ENCODE measurements around the gene NDUFA8.

Gene NDUFA8

DNA sequence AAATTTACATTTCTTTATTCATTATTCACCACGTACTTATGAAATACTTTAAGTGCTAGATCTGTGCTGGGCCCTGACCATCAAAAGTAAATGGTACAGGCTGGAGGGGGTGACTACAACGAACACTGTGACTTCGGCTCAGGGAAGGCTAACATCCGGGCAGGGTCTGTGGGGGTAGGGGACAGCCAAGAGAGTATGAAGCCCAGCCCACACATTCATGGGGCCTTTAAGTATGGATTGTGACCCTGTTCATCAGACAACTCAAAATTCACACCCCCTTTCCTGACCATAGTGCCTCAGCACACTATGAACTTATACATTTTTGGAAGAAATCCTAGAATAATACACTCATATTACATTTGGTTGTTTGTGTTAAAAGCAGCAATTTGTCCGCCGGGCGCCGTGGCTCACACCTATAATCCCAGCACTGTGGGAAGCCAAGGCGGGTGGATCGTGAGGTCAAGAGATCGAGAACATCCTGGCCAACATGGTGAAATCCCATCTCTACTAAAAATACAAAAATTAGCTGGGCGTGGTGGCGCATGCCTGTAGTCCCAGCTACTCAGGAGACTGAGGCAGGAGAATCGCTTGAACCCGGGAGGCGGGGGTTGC, 33.4 kb upstream of the NDUFA8 start:
- DNase-seq = no peak
- no peak overlapping the region for H3K4me3 ChIP-seq (ENCODE audit: control insufficient read depth in 1 of 7, extremely low read depth in 1 of 7, insufficient read depth in 4 of 7, low read depth in 2 of 7, low read length in 6 of 7)
- H3K27ac ChIP-seq (ENCODE audit: insufficient read depth in 1 of 2, low read depth in 1 of 2, low read length in 2 of 2, poor library complexity in 1 of 2, severe bottlenecking in 2 of 2) = no peak overlapping the region
- H3K4me1 ChIP-seq (ENCODE audit: control extremely low read depth in 1 of 4, control insufficient read depth in 4 of 4, insufficient read depth in 4 of 4, low read length in 3 of 4) = no peaks in the 10 kb centered on the region
- no peaks in the 10 kb centered on the region for H3K36me3 ChIP-seq (ENCODE audit: control insufficient read depth in 4 of 4, insufficient read depth in 4 of 4, low read length in 3 of 4)
- no peaks in the 10 kb centered on the region for H3K9me3 ChIP-seq (ENCODE audit: control extremely low read depth in 1 of 5, control insufficient read depth in 4 of 5, insufficient read depth in 2 of 5, low read depth in 1 of 5, low read length in 4 of 5)
- POLR2A ChIA-PET = no interaction called here
- WGBS (ENCODE audit: insufficient coverage) = 100% methylated on average over 7 of the region's 16 CpGs
- CTCF ChIA-PET = interaction anchor here (1.7 to 2.5 kb wide), 2 partner anchors 8 to 68 kb away, joined by 4 to 7 read pairs; no protein-coding TSS in a partner anchor
- no peaks in the 10 kb centered on the region for H3K27me3 ChIP-seq (replicated peaks in 2 of 5; ENCODE audit: control insufficient read depth in 4 of 5, insufficient read depth in 5 of 5, low read length in 4 of 5)

DNA sequence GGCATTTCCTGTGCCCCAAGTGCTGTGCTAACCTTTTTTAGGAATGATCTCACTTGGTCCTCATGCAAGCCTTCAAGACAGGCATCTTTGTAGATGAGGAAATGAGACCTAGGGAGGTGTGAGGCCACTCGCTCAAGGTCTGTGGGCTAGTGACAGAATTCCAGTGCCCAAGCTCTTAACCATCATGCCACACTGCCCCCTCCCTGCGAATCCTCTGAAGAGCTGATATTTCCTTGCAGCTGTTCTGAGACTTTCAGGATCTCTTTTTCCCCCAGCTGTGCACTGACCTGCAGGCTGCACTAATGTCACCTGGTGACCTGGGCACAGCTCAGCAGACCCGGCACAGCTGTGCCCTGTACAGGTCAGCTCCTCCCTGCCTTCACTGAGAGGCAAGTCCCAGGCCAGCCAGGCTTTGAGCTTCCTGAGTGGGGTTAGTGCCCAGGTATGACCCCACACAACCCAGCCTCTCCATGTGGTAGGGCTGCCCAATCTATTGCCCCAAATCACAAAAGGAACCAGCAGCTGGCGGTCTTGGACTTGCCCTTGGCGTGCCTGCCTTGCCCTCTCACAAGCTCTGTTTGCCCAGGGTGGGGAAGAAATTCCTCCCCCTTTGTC, 32.8 kb upstream of the NDUFA8 start:
- Histone ChIP-seq H3K36me3 (ENCODE audit: control insufficient read depth in 4 of 4, insufficient read depth in 4 of 4, low read length in 3 of 4) (no peaks in the 10 kb centered on the region), H3K27me3 (replicated peaks in 2 of 5; ENCODE audit: control insufficient read depth in 4 of 5, insufficient read depth in 5 of 5, low read length in 4 of 5) (no peaks in the 10 kb centered on the region), H3K4me1 (ENCODE audit: control extremely low read depth in 1 of 4, control insufficient read depth in 4 of 4, insufficient read depth in 4 of 4, low read length in 3 of 4) (no peaks in the 10 kb centered on the region), H3K27ac (ENCODE audit: insufficient read depth in 1 of 2, low read depth in 1 of 2, low read length in 2 of 2, poor library complexity in 1 of 2, severe bottlenecking in 2 of 2) (no peak overlapping the region), H3K4me3 (ENCODE audit: control insufficient read depth in 1 of 7, extremely low read depth in 1 of 7, insufficient read depth in 4 of 7, low read depth in 2 of 7, low read length in 6 of 7) (no peak overlapping the region), H3K9me3 (ENCODE audit: control extremely low read depth in 1 of 5, control insufficient read depth in 4 of 5, insufficient read depth in 2 of 5, low read depth in 1 of 5, low read length in 4 of 5) (no peaks in the 10 kb centered on the region)
- POLR2A ChIA-PET = no interaction called here
- 96% methylated on average over 5 of the region's 5 CpGs for WGBS (ENCODE audit: insufficient coverage)
- no peak for DNase-seq
- CTCF ChIA-PET = interaction anchor here (1.4 to 2.5 kb wide), 3 partner anchors 9 to 68 kb away, joined by 3 to 7 read pairs (median 4); no protein-coding TSS in a partner anchor

DNA sequence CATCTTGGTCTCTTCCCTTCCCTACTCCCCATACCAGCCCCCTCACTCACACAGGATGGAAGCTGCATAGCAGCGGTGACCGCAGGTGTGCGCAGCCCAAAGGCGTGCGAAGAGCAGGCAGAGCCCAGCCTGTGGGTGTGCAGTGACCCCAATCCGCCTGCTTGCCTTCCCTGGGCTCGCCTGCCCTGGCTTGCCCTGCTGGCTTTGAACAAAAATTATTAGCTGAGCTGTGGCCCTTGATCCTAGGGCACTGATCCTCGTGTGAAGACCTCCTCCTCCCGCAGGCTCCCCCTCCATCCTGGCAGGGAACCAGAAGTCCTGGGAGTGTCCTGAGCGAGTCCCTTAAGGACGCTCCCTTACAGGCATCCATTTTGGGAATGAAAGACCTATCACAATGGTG, 32.0 kb upstream of the NDUFA8 start:
- 99% methylated on average over 11 of the region's 11 CpGs for WGBS (ENCODE audit: insufficient coverage)
- H3K9me3 ChIP-seq (ENCODE audit: control extremely low read depth in 1 of 5, control insufficient read depth in 4 of 5, insufficient read depth in 2 of 5, low read depth in 1 of 5, low read length in 4 of 5) = no peaks in the 10 kb centered on the region
- no peak overlapping the region for H3K4me3 ChIP-seq (ENCODE audit: control insufficient read depth in 1 of 7, extremely low read depth in 1 of 7, insufficient read depth in 4 of 7, low read depth in 2 of 7, low read length in 6 of 7)
- POLR2A ChIA-PET = no interaction called here
- no peaks in the 10 kb centered on the region for H3K36me3 ChIP-seq (ENCODE audit: control insufficient read depth in 4 of 4, insufficient read depth in 4 of 4, low read length in 3 of 4)
- no peak for DNase-seq
- H3K4me1 ChIP-seq (ENCODE audit: control extremely low read depth in 1 of 4, control insufficient read depth in 4 of 4, insufficient read depth in 4 of 4, low read length in 3 of 4) = no peaks in the 10 kb centered on the region
- no peak overlapping the region for H3K27ac ChIP-seq (ENCODE audit: insufficient read depth in 1 of 2, low read depth in 1 of 2, low read length in 2 of 2, poor library complexity in 1 of 2, severe bottlenecking in 2 of 2)
- CTCF ChIA-PET = interaction anchor here (1.4 to 2.5 kb wide), 3 partner anchors 9 to 67 kb away, joined by 3 to 7 read pairs (median 4); no protein-coding TSS in a partner anchor
- no peaks in the 10 kb centered on the region for H3K27me3 ChIP-seq (replicated peaks in 2 of 5; ENCODE audit: control insufficient read depth in 4 of 5, insufficient read depth in 5 of 5, low read length in 4 of 5)

DNA sequence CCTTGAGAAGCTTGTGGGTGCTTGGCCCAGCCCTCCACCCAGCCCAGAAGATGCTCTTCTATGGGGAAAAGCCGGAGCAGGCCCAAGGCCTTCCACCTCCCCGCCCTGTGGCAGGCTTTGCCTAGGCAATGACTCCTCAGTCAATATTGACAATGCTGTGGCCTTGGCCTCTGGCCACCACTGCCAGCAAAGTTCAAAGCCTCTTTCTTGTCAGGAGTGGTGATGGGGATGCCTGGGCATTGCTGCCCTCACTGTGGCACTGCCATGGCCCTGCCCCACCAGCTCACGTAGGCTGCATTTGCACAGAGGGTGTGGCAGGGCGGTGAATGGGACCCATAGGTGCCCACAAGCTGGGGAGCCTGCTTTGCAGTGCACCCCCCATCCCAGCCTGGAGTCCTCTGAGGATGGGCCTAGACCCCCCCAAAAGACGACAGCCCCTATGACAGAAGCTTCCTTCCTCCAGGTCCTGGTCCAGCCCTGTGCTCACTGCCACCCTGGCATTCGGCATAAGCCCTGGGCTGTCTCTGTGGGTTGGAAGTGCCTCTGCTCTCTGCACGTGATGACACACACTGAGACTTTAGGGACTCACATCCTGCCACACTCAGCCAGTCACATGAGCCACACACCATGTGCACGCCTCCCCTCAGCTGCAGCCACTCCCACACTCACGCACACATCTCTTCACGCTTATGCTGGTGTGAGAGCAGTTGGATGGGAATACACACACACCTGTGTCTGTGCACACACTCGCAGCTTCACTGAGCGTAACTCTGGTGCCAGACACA, 31.2 kb upstream of the NDUFA8 start:
- POLR2A ChIA-PET = interaction anchor here (0.6 kb wide), 1 partner anchor 124 kb away, joined by 3 read pairs; no protein-coding TSS in a partner anchor
- H3K27ac ChIP-seq (ENCODE audit: insufficient read depth in 1 of 2, low read depth in 1 of 2, low read length in 2 of 2, poor library complexity in 1 of 2, severe bottlenecking in 2 of 2) = no peak overlapping the region
- no peaks in the 10 kb centered on the region for H3K36me3 ChIP-seq (ENCODE audit: control insufficient read depth in 4 of 4, insufficient read depth in 4 of 4, low read length in 3 of 4)
- 88% methylated on average over 5 of the region's 12 CpGs for WGBS (ENCODE audit: insufficient coverage)
- peak in 1 of 3 donors; percentile 20 for DNase-seq
- H3K4me1 ChIP-seq (ENCODE audit: control extremely low read depth in 1 of 4, control insufficient read depth in 4 of 4, insufficient read depth in 4 of 4, low read length in 3 of 4) = no peaks in the 10 kb centered on the region
- no peaks in the 10 kb centered on the region for H3K27me3 ChIP-seq (replicated peaks in 2 of 5; ENCODE audit: control insufficient read depth in 4 of 5, insufficient read depth in 5 of 5, low read length in 4 of 5)
- CTCF ChIA-PET = interaction anchor here (1.4 to 2.5 kb wide), 2 partner anchors 21 to 66 kb away, joined by 3 to 7 read pairs; no protein-coding TSS in a partner anchor
- no peaks in the 10 kb centered on the region for H3K9me3 ChIP-seq (ENCODE audit: control extremely low read depth in 1 of 5, control insufficient read depth in 4 of 5, insufficient read depth in 2 of 5, low read depth in 1 of 5, low read length in 4 of 5)
- H3K4me3 ChIP-seq (ENCODE audit: control insufficient read depth in 1 of 7, extremely low read depth in 1 of 7, insufficient read depth in 4 of 7, low read depth in 2 of 7, low read length in 6 of 7) = no peak overlapping the region

DNA sequence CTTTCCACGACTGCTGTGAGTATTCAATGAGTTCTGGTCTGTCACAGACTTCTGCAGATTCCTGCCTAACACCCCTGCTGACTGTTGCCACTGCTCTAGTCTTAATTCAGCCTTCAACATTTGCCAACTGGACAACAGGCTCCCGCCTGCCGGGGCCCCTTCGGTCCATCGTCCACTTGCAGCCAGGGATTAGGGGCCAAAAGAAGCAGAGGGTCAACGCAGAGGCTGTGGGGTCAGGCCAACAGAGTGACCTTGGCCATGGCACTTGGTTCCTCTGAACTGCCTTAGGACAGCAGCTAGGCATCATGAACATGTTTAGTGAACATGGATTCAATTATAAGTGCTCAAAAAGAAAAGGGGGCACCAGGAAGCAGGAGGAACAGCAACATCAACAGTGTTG, 28.8 kb upstream of the NDUFA8 start:
- 94% methylated on average over 2 of the region's 6 CpGs for WGBS (ENCODE audit: insufficient coverage)
- H3K27me3 ChIP-seq (replicated peaks in 2 of 5; ENCODE audit: control insufficient read depth in 4 of 5, insufficient read depth in 5 of 5, low read length in 4 of 5) = no peaks in the 10 kb centered on the region
- H3K4me1 ChIP-seq (ENCODE audit: control extremely low read depth in 1 of 4, control insufficient read depth in 4 of 4, insufficient read depth in 4 of 4, low read length in 3 of 4) = no peaks in the 10 kb centered on the region
- no peaks in the 10 kb centered on the region for H3K9me3 ChIP-seq (ENCODE audit: control extremely low read depth in 1 of 5, control insufficient read depth in 4 of 5, insufficient read depth in 2 of 5, low read depth in 1 of 5, low read length in 4 of 5)
- no peak overlapping the region for H3K4me3 ChIP-seq (ENCODE audit: control insufficient read depth in 1 of 7, extremely low read depth in 1 of 7, insufficient read depth in 4 of 7, low read depth in 2 of 7, low read length in 6 of 7)
- H3K27ac ChIP-seq (ENCODE audit: insufficient read depth in 1 of 2, low read depth in 1 of 2, low read length in 2 of 2, poor library complexity in 1 of 2, severe bottlenecking in 2 of 2) = no peak overlapping the region
- CTCF ChIA-PET = no interaction called here
- DNase-seq = no peak
- no peaks in the 10 kb centered on the region for H3K36me3 ChIP-seq (ENCODE audit: control insufficient read depth in 4 of 4, insufficient read depth in 4 of 4, low read length in 3 of 4)
- POLR2A ChIA-PET = no interaction called here

DNA sequence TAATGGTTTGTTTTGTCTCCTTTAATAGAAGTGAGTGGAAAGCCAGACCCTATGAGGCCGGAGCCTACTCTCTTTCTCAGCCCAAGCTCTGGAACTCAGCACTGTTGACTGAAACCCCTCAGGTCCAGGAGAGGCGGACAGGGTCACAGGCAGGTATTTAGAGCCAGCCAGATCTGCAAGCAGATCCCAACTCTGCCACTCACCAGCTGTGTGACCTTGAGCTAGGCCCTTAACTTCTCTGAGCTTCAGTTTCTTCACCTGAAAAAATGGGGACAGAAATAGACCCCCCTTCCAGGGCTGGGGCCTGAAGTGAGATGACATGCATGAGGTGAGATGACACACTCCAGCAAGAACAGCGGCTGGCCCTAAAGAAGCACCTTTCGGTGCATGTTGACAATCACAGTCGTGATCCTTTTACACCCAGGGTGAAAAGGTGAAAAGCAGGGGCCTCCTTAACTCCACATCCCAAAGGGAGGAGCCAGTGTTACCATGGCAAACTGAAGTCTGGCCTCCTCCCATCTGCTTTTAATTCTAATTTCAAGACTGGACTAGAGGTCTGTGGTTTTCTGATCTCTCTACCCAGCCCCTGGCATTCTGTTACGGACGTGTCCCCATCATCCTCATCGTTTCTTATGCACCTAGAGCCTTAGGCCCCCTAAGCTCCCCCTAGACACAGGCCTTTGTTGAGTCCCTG, 27.3 kb upstream of the NDUFA8 start:
- Histone ChIP-seq H3K27ac (ENCODE audit: insufficient read depth in 1 of 2, low read depth in 1 of 2, low read length in 2 of 2, poor library complexity in 1 of 2, severe bottlenecking in 2 of 2) (no peak overlapping the region), H3K36me3 (ENCODE audit: control insufficient read depth in 4 of 4, insufficient read depth in 4 of 4, low read length in 3 of 4) (no peaks in the 10 kb centered on the region), H3K9me3 (ENCODE audit: control extremely low read depth in 1 of 5, control insufficient read depth in 4 of 5, insufficient read depth in 2 of 5, low read depth in 1 of 5, low read length in 4 of 5) (no peaks in the 10 kb centered on the region), H3K4me1 (ENCODE audit: control extremely low read depth in 1 of 4, control insufficient read depth in 4 of 4, insufficient read depth in 4 of 4, low read length in 3 of 4) (no peaks in the 10 kb centered on the region), H3K27me3 (replicated peaks in 2 of 5; ENCODE audit: control insufficient read depth in 4 of 5, insufficient read depth in 5 of 5, low read length in 4 of 5) (no peaks in the 10 kb centered on the region), H3K4me3 (ENCODE audit: control insufficient read depth in 1 of 7, extremely low read depth in 1 of 7, insufficient read depth in 4 of 7, low read depth in 2 of 7, low read length in 6 of 7) (no peak overlapping the region)
- ChIA-PET POLR2A (no interaction called here), CTCF (interaction anchor here (1.0 to 1.1 kb wide), 2 partner anchors 14 to 22 kb away, joined by 3 read pairs; no protein-coding TSS in a partner anchor)
- no peak for DNase-seq
- WGBS (ENCODE audit: insufficient coverage) = 98% methylated on average over 8 of the region's 8 CpGs
